ENCODE results near the gene POLR1D. TPM values are rescaled to one million over a fixed set of nuclear protein-coding genes. Genes with fewer than 3 reads are reported as not detected.

Gene POLR1D
- total and polyA plus RNA-seq, 4 donors: 31.4 to 45.0 (median 33.6) TPM

DNA sequence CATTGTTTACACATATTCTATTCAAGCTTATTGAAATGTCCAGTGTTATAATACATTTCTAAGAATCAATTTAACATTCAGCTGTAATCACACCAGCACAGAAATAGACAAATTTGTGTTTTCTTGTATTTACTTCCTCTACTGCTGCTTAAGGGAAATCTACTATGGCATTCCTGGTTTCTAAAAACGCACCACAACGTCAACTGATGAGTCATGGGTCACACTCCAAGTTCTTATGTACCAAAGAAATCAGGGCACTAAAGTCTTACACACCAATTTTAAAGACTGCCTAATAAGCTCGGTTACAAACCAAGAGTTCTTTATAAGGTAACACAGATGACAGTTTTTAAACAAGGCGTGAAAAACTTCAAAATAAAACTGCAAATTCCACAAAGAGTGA is 14.6 kb upstream of the POLR1D start:
- H3K9me3 ChIP-seq (ENCODE audit: control insufficient read depth in 4 of 4, low read length in 3 of 4): no peaks in the 10 kb centered on the region
- 41% methylated on average over 4 of the region's 4 CpGs for WGBS
- peaks cover 0 to 24% (median 4%) of the 10 kb centered on the region in 4 donors for H3K4me1 ChIP-seq (ENCODE audit: control insufficient read depth in 4 of 4, insufficient read depth in 4 of 4, low read length in 3 of 4)
- no peaks in the 10 kb centered on the region for H3K27me3 ChIP-seq (ENCODE audit: control insufficient read depth in 4 of 4, insufficient read depth in 4 of 4, low read length in 3 of 4)
- DNase-seq (ENCODE audit: low spot score): no peak
- H3K36me3 ChIP-seq (ENCODE audit: control insufficient read depth in 4 of 4, insufficient read depth in 3 of 4, low read depth in 1 of 4, low read length in 3 of 4): no peaks in the 10 kb centered on the region
- H3K27ac ChIP-seq (ENCODE audit: low read depth in 1 of 2, low read length in 2 of 2): no peak overlapping the region
- peak in 1 of 2 donors; percentile 22 for TF ChIP-seq RXRA (IDR thresholded peaks at IDR 0.05)
- TF ChIP-seq TAF1 (conservative IDR thresholded peaks at IDR 0.05): no peak
- peak; percentile 66 for TF ChIP-seq ATF3 (IDR thresholded peaks at IDR 0.05)
- no peak for TF ChIP-seq CTCF (IDR thresholded peaks at IDR 0.05; ENCODE audit: low read depth, low read length, missing input control)
- peak; percentile 33 for TF ChIP-seq FOXA2 (IDR thresholded peaks at IDR 0.05)
- TF ChIP-seq FOXA1 (IDR thresholded peaks at IDR 0.05): peak; percentile 18
- TF ChIP-seq HNF4A (conservative IDR thresholded peaks at IDR 0.05): peak; percentile 32 to 65
- peak; percentile 88 to 97 for TF ChIP-seq JUND (IDR thresholded peaks at IDR 0.05)
- no peak overlapping the region for H3K4me3 ChIP-seq (ENCODE audit: low read depth in 1 of 3, low read length in 3 of 3)
- no peak overlapping the region for H3K9ac ChIP-seq (ENCODE audit: low read depth in 1 of 2, low read length in 2 of 2)

- Histone ChIP-seq H3K9ac (ENCODE audit: low read depth in 1 of 2, low read length in 2 of 2) (no peak overlapping the region), H3K27me3 (ENCODE audit: control insufficient read depth in 4 of 4, insufficient read depth in 4 of 4, low read length in 3 of 4) (no peaks in the 10 kb centered on the region)
- WGBS: 40% methylated on average over 7 of the region's 7 CpGs
Observed at GRCh38 chr13:27613628-27614027, 8.1 kb upstream of the POLR1D start.

GRCh38 chr13:27617881-27618321 is 3.8 kb upstream of the POLR1D start:
- peak overlapping the region; percentile 35 to 79 (median 39) for H3K4me3 ChIP-seq (ENCODE audit: low read depth in 1 of 3, low read length in 3 of 3)
- no peak for DNase-seq (ENCODE audit: low spot score)
- peaks cover 0 to 1% (median 0%) of the 10 kb centered on the region in 4 donors for H3K9me3 ChIP-seq (ENCODE audit: control insufficient read depth in 4 of 4, low read length in 3 of 4)
- peak overlapping the region in 1 of 2 donors; percentile 28 for H3K27ac ChIP-seq (ENCODE audit: low read depth in 1 of 2, low read length in 2 of 2)
- no peaks in the 10 kb centered on the region for H3K27me3 ChIP-seq (ENCODE audit: control insufficient read depth in 4 of 4, insufficient read depth in 4 of 4, low read length in 3 of 4)
- H3K36me3 ChIP-seq (ENCODE audit: control insufficient read depth in 4 of 4, insufficient read depth in 3 of 4, low read depth in 1 of 4, low read length in 3 of 4): no peaks in the 10 kb centered on the region
- peaks cover 10 to 51% (median 33%) of the 10 kb centered on the region in 4 donors for H3K4me1 ChIP-seq (ENCODE audit: control insufficient read depth in 4 of 4, insufficient read depth in 4 of 4, low read length in 3 of 4)
- WGBS: 36% methylated on average over 3 of the region's 3 CpGs
- TF ChIP-seq FOXA2 (IDR thresholded peaks at IDR 0.05) (peak; percentile 53), SP1 (IDR thresholded peaks at IDR 0.05) (peak; percentile 38), GABPA (IDR thresholded peaks at IDR 0.05 in 1 of 2, conservative IDR thresholded peaks at IDR 0.05 in 1 of 2) (no peak), HNF4A (conservative IDR thresholded peaks at IDR 0.05) (peak; percentile 62 to 63), EGR1 (IDR thresholded peaks at IDR 0.05; ENCODE audit: low read depth in 2 of 2) (no peak), CTCF (IDR thresholded peaks at IDR 0.05; ENCODE audit: low read depth, low read length, missing input control) (no peak), HNF4G (IDR thresholded peaks at IDR 0.05) (peak; percentile 10), RXRA (IDR thresholded peaks at IDR 0.05) (peak; percentile 36 to 61), JUND (IDR thresholded peaks at IDR 0.05) (peak in 1 of 2 donors; percentile 78), MAX (IDR thresholded peaks at IDR 0.05) (peak; percentile 39), ATF3 (IDR thresholded peaks at IDR 0.05) (peak; percentile 52)
- no peak overlapping the region for H3K9ac ChIP-seq (ENCODE audit: low read depth in 1 of 2, low read length in 2 of 2)

More at GRCh38 chr13:27613628-27614027, 8.1 kb upstream of the POLR1D start:
- peaks cover 12 to 41% (median 26%) of the 10 kb centered on the region in 4 donors for H3K4me1 ChIP-seq (ENCODE audit: control insufficient read depth in 4 of 4, insufficient read depth in 4 of 4, low read length in 3 of 4)
- H3K9me3 ChIP-seq (ENCODE audit: control insufficient read depth in 4 of 4, low read length in 3 of 4): peaks cover 0 to 1% (median 0%) of the 10 kb centered on the region in 4 donors
- TF ChIP-seq HNF4A (conservative IDR thresholded peaks at IDR 0.05): peak in 1 of 2 donors; percentile 20
- no peak for TF ChIP-seq EGR1 (IDR thresholded peaks at IDR 0.05; ENCODE audit: low read depth in 2 of 2)
- H3K4me3 ChIP-seq (ENCODE audit: low read depth in 1 of 3, low read length in 3 of 3): peak overlapping the region in 1 of 3 donors; percentile 19
- no peaks in the 10 kb centered on the region for H3K36me3 ChIP-seq (ENCODE audit: control insufficient read depth in 4 of 4, insufficient read depth in 3 of 4, low read depth in 1 of 4, low read length in 3 of 4)
- peak overlapping the region; percentile 2 to 38 for H3K27ac ChIP-seq (ENCODE audit: low read depth in 1 of 2, low read length in 2 of 2)
- no peak for DNase-seq (ENCODE audit: low spot score)
